Thyroid gland (tissue), 4 donors: Measurements from ENCODE around the gene HLA-DQB1. TPM values are rescaled to one million over a fixed set of nuclear protein-coding genes. Genes with fewer than 3 reads are reported as not detected.

Source experiments
- DNase-seq, 2 donors: peaks; one replicate each; pipeline ENCODE4 v3.0.0-alpha.2; 2019
- H3K27ac ChIP-seq, 3 donors: fragments of 200-600 bp; sonication (generic); 1 replicate in 2 of 3; 2 replicates in 1 of 3; pipeline ENCODE4 v1.5.1; 2016 to 2019; ENCODE audit warnings: mild to moderate bottlenecking in 1 of 3, moderate library complexity in 1 of 3
- H3K27me3 ChIP-seq: fragments of 200-600 bp; sonication (generic); one replicate; pipeline ENCODE4 v1.5.1; 2019
- H3K36me3 ChIP-seq, 2 donors: fragments of 200-600 bp; sonication (generic); one replicate each; pipeline ENCODE4 v1.5.1; 2016 to 2019
- H3K4me1 ChIP-seq, 2 donors: fragments of 200-600 bp; sonication (generic); one replicate each; pipeline ENCODE4 v1.5.1; 2017 to 2019
- H3K4me3 ChIP-seq, 3 donors: fragments of 200-600 bp; sonication (generic); replicated peaks in 1 of 3; 1 replicate in 2 of 3; 2 replicates in 1 of 3; pipeline ENCODE4 v1.5.1; 2016; ENCODE audit warnings: mild to moderate bottlenecking in 1 of 3
- H3K9me3 ChIP-seq: fragments of 200-600 bp; sonication (generic); one replicate; pipeline ENCODE4 v1.5.1; 2017
- CTCF ChIP-seq, 6 experiments: fragments of 200-600 bp in 3 of 6; fragments of 450-650 bp in 3 of 6; sonication (generic) in 3 of 6; IDR thresholded peaks; one replicate each; pipeline ENCODE4 v1.5.1; 2016 to 2019; ENCODE audit warnings: antibody characterized with exemption in 6 of 6, mild to moderate bottlenecking in 2 of 6, inconsistent platforms in 1 of 6, moderate library complexity in 1 of 6
- POLR2A ChIP-seq, 2 donors: fragments of 450-650 bp; IDR thresholded peaks; one replicate each; pipeline ENCODE4 v1.6.1; 2017; ENCODE audit warnings: antibody characterized with exemption in 2 of 2, mild to moderate bottlenecking in 2 of 2, moderate library complexity in 1 of 2
- WGBS, 2 donors: methylation state at CpG; one replicate each; pipeline ENCODE4 v1.1.5; 2017; 5-methylcytosine and 5-hydroxymethylcytosine counted together
- intact Hi-C: fragments of 100-400 bp; cut with DNase I; formaldehyde crosslinking; loops from one replicate; pipeline ENCODE4 v1.15.1; 2023
- total RNA-seq, 4 donors: library from RNA; depleted of rRNA; stranded (reverse); fragments of >200 nt; gene quantifications; one replicate each; pipeline ENCODE4 v1.2.3, GENCODE V29; 2016

Gene HLA-DQB1
- total RNA-seq, 4 donors from 2014 or later: 0.27 to 8.6 (median 2.7) TPM; not detected in 1

- Histone ChIP-seq H3K27me3 (no peaks in the 10 kb centered on the region), H3K36me3 (no peaks in the 10 kb centered on the region), H3K4me1 (no peaks in the 10 kb centered on the region), H3K27ac (no peak overlapping the region), H3K9me3 (no peaks in the 10 kb centered on the region), H3K4me3 (no peak overlapping the region)
- no peak for DNase-seq
- intact Hi-C loops: no loop called here
- TF ChIP-seq CTCF (IDR thresholded peaks at IDR 0.05): no peak
- no peak for TF ChIP-seq POLR2A (IDR thresholded peaks at IDR 0.05)
These were observed 3.4 kb upstream of the HLA-DQB1 start for GRCh38 chr6:32669893-32670292.

- intact Hi-C loops: no loop called here
- H3K9me3 ChIP-seq: no peaks in the 10 kb centered on the region
- WGBS, 2 donors: 63 to 69% methylated on average over 4 of the region's 4 CpGs
- H3K27ac ChIP-seq: no peak overlapping the region
- no peak overlapping the region for H3K4me3 ChIP-seq
- DNase-seq: no peak
- no peaks in the 10 kb centered on the region for H3K27me3 ChIP-seq
- H3K36me3 ChIP-seq: no peaks in the 10 kb centered on the region
- no peak for TF ChIP-seq POLR2A (IDR thresholded peaks at IDR 0.05)
- TF ChIP-seq CTCF (IDR thresholded peaks at IDR 0.05): no peak
- H3K4me1 ChIP-seq: no peaks in the 10 kb centered on the region
These were observed 2.8 kb upstream of the HLA-DQB1 start for GRCh38 chr6:32669240-32669639.

- intact Hi-C loops: no loop called here
- TF ChIP-seq POLR2A (IDR thresholded peaks at IDR 0.05) (no peak), CTCF (IDR thresholded peaks at IDR 0.05) (no peak)
- Histone ChIP-seq H3K36me3 (no peaks in the 10 kb centered on the region), H3K27me3 (no peaks in the 10 kb centered on the region), H3K27ac (no peak overlapping the region), H3K9me3 (no peaks in the 10 kb centered on the region), H3K4me3 (no peak overlapping the region), H3K4me1 (no peaks in the 10 kb centered on the region)
- WGBS, 2 donors: 6 to 15% methylated on average over 5 of the region's 5 CpGs
- DNase-seq: peak; percentile 85 to 88
These were observed 1.8 kb upstream of the HLA-DQB1 start for GRCh38 chr6:32668226-32668747.

GRCh38 chr6:32665661-32666060 lies 796 bp downstream of the HLA-DQB1 start:
- no peaks in the 10 kb centered on the region for H3K27me3 ChIP-seq
- intact Hi-C loops: no loop called here
- H3K27ac ChIP-seq: no peak overlapping the region
- no peaks in the 10 kb centered on the region for H3K36me3 ChIP-seq
- TF ChIP-seq POLR2A (IDR thresholded peaks at IDR 0.05): no peak
- no peak for TF ChIP-seq CTCF (IDR thresholded peaks at IDR 0.05)
- WGBS, 2 donors: 25 to 28% methylated on average over 3 of the region's 3 CpGs
- H3K4me1 ChIP-seq: no peaks in the 10 kb centered on the region
- no peak for DNase-seq
- no peaks in the 10 kb centered on the region for H3K9me3 ChIP-seq
- H3K4me3 ChIP-seq: no peak overlapping the region

GRCh38 chr6:32664827-32665362 lies 1.6 kb downstream of the HLA-DQB1 start:
- H3K4me3 ChIP-seq: no peak overlapping the region
- no peaks in the 10 kb centered on the region for H3K36me3 ChIP-seq
- intact Hi-C loops: no loop called here
- H3K27me3 ChIP-seq: no peaks in the 10 kb centered on the region
- no peaks in the 10 kb centered on the region for H3K9me3 ChIP-seq
- WGBS, 2 donors: 13% methylated on average over 7 of the region's 47 CpGs; no CpG with 5 or more reads in 1 of the 2 donors
- H3K4me1 ChIP-seq: no peaks in the 10 kb centered on the region
- H3K27ac ChIP-seq: no peak overlapping the region
- TF ChIP-seq POLR2A (IDR thresholded peaks at IDR 0.05): no peak
- DNase-seq: no peak
